ENCODE data around the gene GNG7.
"Not testable (repeated sequence)": the region's sequence is repeated elsewhere in the genome, so short reads cannot be mapped to it uniquely, and the experiment has no call there.

The GNG7 gene

GRCh38 chr19:2573916-2574315, 128.6 kb downstream of the GNG7 start:
- H3K36me3 ChIP-seq (ENCODE audit: insufficient read depth, low read length) = no peaks in the 10 kb centered on the region
- no peak for DNase-seq (ENCODE audit: low read depth, low spot score)
- no peak overlapping the region for H3K4me3 ChIP-seq
- no peaks in the 10 kb centered on the region for H3K9me3 ChIP-seq (ENCODE audit: low read depth, low read length)
- TF ChIP-seq POLR2AphosphoS5 (IDR thresholded peaks at IDR 0.05; ENCODE audit: borderline replicate concordance, low read depth, low read length) (no peak), FOXP2 (optimal IDR thresholded peaks at IDR 0.05; ENCODE audit: control extremely low read depth, extremely low read length, insufficient read depth) (no peak), EZH2 (IDR thresholded peaks at IDR 0.05) (no peak)
- H3K27ac ChIP-seq = no peak overlapping the region
- H3K9ac ChIP-seq (ENCODE audit: insufficient read length) = no peak overlapping the region

- not testable (repeated sequence) for H3K9ac ChIP-seq (ENCODE audit: insufficient read length); H3K36me3 ChIP-seq (ENCODE audit: insufficient read depth, low read length); H3K9me3 ChIP-seq (ENCODE audit: low read depth, low read length); H3K4me3 ChIP-seq; DNase-seq (ENCODE audit: low read depth, low spot score); H3K27ac ChIP-seq
Measured at GRCh38 chr19:2572152-2572551, 130.3 kb downstream of the GNG7 start.

- DNase-seq (ENCODE audit: low read depth, low spot score) = no peak
- Histone ChIP-seq H3K4me3 (no peak overlapping the region), H3K36me3 (ENCODE audit: insufficient read depth, low read length) (no peaks in the 10 kb centered on the region), H3K9ac (ENCODE audit: insufficient read length) (no peak overlapping the region), H3K27ac (no peak overlapping the region), H3K9me3 (ENCODE audit: low read depth, low read length) (no peaks in the 10 kb centered on the region)
- TF ChIP-seq FOXP2 (optimal IDR thresholded peaks at IDR 0.05; ENCODE audit: control extremely low read depth, extremely low read length, insufficient read depth) (no peak), EZH2 (IDR thresholded peaks at IDR 0.05) (no peak), POLR2AphosphoS5 (IDR thresholded peaks at IDR 0.05; ENCODE audit: borderline replicate concordance, low read depth, low read length) (no peak)
Measured at GRCh38 chr19:2569596-2570465, 132.7 kb downstream of the GNG7 start.

- DNase-seq (ENCODE audit: low read depth, low spot score) = no peak
- no peak for TF ChIP-seq EZH2 (IDR thresholded peaks at IDR 0.05)
- no peak for TF ChIP-seq FOXP2 (optimal IDR thresholded peaks at IDR 0.05; ENCODE audit: control extremely low read depth, extremely low read length, insufficient read depth)
- TF ChIP-seq POLR2AphosphoS5 (IDR thresholded peaks at IDR 0.05; ENCODE audit: borderline replicate concordance, low read depth, low read length) = no peak
- Histone ChIP-seq H3K9ac (ENCODE audit: insufficient read length) (no peak overlapping the region), H3K9me3 (ENCODE audit: low read depth, low read length) (no peaks in the 10 kb centered on the region), H3K36me3 (ENCODE audit: insufficient read depth, low read length) (no peaks in the 10 kb centered on the region), H3K27ac (no peak overlapping the region), H3K4me3 (no peak overlapping the region)
Measured at GRCh38 chr19:2567996-2568395, 134.5 kb downstream of the GNG7 start.

GRCh38 chr19:2567580-2567979, 134.9 kb downstream of the GNG7 start:
- no peak overlapping the region for H3K27ac ChIP-seq
- H3K9ac ChIP-seq (ENCODE audit: insufficient read length) = no peak overlapping the region
- TF ChIP-seq FOXP2 (optimal IDR thresholded peaks at IDR 0.05; ENCODE audit: control extremely low read depth, extremely low read length, insufficient read depth) (no peak), EZH2 (IDR thresholded peaks at IDR 0.05) (no peak), POLR2AphosphoS5 (IDR thresholded peaks at IDR 0.05; ENCODE audit: borderline replicate concordance, low read depth, low read length) (no peak)
- no peaks in the 10 kb centered on the region for H3K9me3 ChIP-seq (ENCODE audit: low read depth, low read length)
- no peak overlapping the region for H3K4me3 ChIP-seq
- no peak for DNase-seq (ENCODE audit: low read depth, low spot score)
- no peaks in the 10 kb centered on the region for H3K36me3 ChIP-seq (ENCODE audit: insufficient read depth, low read length)

- not testable (repeated sequence) for H3K4me3 ChIP-seq; H3K9ac ChIP-seq (ENCODE audit: insufficient read length)
Measured at GRCh38 chr19:2563546-2563945, 138.9 kb downstream of the GNG7 start.

GRCh38 chr19:2561895-2562294, 140.6 kb downstream of the GNG7 start:
- Histone ChIP-seq H3K4me3 (no peak overlapping the region), H3K9ac (ENCODE audit: insufficient read length) (no peak overlapping the region), H3K9me3 (ENCODE audit: low read depth, low read length) (no peaks in the 10 kb centered on the region), H3K27ac (no peak overlapping the region), H3K36me3 (ENCODE audit: insufficient read depth, low read length) (no peaks in the 10 kb centered on the region)
- TF ChIP-seq POLR2AphosphoS5 (IDR thresholded peaks at IDR 0.05; ENCODE audit: borderline replicate concordance, low read depth, low read length) = no peak
- TF ChIP-seq FOXP2 (optimal IDR thresholded peaks at IDR 0.05; ENCODE audit: control extremely low read depth, extremely low read length, insufficient read depth) = no peak
- TF ChIP-seq EZH2 (IDR thresholded peaks at IDR 0.05) = no peak
- no peak for DNase-seq (ENCODE audit: low read depth, low spot score)

More at GRCh38 chr19:2563546-2563945, 138.9 kb downstream of the GNG7 start:
- DNase-seq (ENCODE audit: low read depth, low spot score); H3K36me3 ChIP-seq (ENCODE audit: insufficient read depth, low read length); H3K9me3 ChIP-seq (ENCODE audit: low read depth, low read length); H3K27ac ChIP-seq: not testable (repeated sequence)

GRCh38 chr19:2561221-2561620, 141.3 kb downstream of the GNG7 start:
- H3K36me3 ChIP-seq (ENCODE audit: insufficient read depth, low read length) = no peaks in the 10 kb centered on the region
- no peak overlapping the region for H3K27ac ChIP-seq
- H3K9me3 ChIP-seq (ENCODE audit: low read depth, low read length) = no peaks in the 10 kb centered on the region
- TF ChIP-seq EZH2 (IDR thresholded peaks at IDR 0.05) = no peak
- no peak for TF ChIP-seq FOXP2 (optimal IDR thresholded peaks at IDR 0.05; ENCODE audit: control extremely low read depth, extremely low read length, insufficient read depth)
- no peak for TF ChIP-seq POLR2AphosphoS5 (IDR thresholded peaks at IDR 0.05; ENCODE audit: borderline replicate concordance, low read depth, low read length)
- DNase-seq (ENCODE audit: low read depth, low spot score) = no peak
- H3K9ac ChIP-seq (ENCODE audit: insufficient read length) = no peak overlapping the region
- no peak overlapping the region for H3K4me3 ChIP-seq

- TF ChIP-seq EZH2 (IDR thresholded peaks at IDR 0.05) (no peak), POLR2AphosphoS5 (IDR thresholded peaks at IDR 0.05; ENCODE audit: borderline replicate concordance, low read depth, low read length) (no peak), FOXP2 (optimal IDR thresholded peaks at IDR 0.05; ENCODE audit: control extremely low read depth, extremely low read length, insufficient read depth) (no peak)
- Histone ChIP-seq H3K36me3 (ENCODE audit: insufficient read depth, low read length) (no peaks in the 10 kb centered on the region), H3K27ac (no peak overlapping the region), H3K9me3 (ENCODE audit: low read depth, low read length) (no peaks in the 10 kb centered on the region), H3K4me3 (no peak overlapping the region), H3K9ac (ENCODE audit: insufficient read length) (no peak overlapping the region)
- DNase-seq (ENCODE audit: low read depth, low spot score) = no peak
Measured at GRCh38 chr19:2560369-2560768, 142.1 kb downstream of the GNG7 start.
